ENCODE results near the gene FAM234B. TPM values are rescaled to one million over a fixed set of nuclear protein-coding genes. Genes with fewer than 3 reads are reported as not detected.

Gene FAM234B
- 20.2 and 20.8 TPM in 2 replicates for total RNA-seq (2021)
- long read RNA-seq, full-length matches to known transcripts = 18 of 28 reads
- long read RNA-seq, partial matches to known transcripts = 2 of 28 reads
- long read RNA-seq, other reads (novel, unspliced or antisense) = 8 of 28 reads

GRCh38 chr12:13044002-13044905, at the start of gene FAM234B:
Gene FAM234B (plus strand): TSS chr12:13044381. CDS start chr12:13044404, 23 bp downstream.
- TF ChIP-seq CTCF (conservative IDR thresholded peaks at IDR 0.05) = peak; percentile 57
- no CpG with 5 or more reads among the region's 74 CpGs for WGBS (ENCODE audit: extremely low coverage, insufficient read length, low lambda C conversion rate)
- Histone ChIP-seq H3K23ac (ENCODE audit: insufficient read length, low read depth, low read length) (no peak within 1 kb of the TSS), H3K4me1 (ENCODE audit: insufficient read depth, low read length) (no peaks in the 10 kb centered on the region; the same call in 1 of the 2 replicates), H2BK12ac (ENCODE audit: insufficient read length, low read depth, low read length) (no peak within 1 kb of the TSS), H2BK5ac (ENCODE audit: insufficient read length, low read length) (no peak within 1 kb of the TSS), H4K8ac (replicated peaks; ENCODE audit: insufficient read length, low read depth, low read length) (no peak within 1 kb of the TSS), H2BK120ac (ENCODE audit: low read depth, low read length, poor library complexity, severe bottlenecking) (no peak within 1 kb of the TSS), H3K23me2 (ENCODE audit: insufficient read length, low read depth, low read length, poor library complexity, severe bottlenecking) (peaks cover 3% of the 10 kb centered on the region), H3K4me2 (ENCODE audit: insufficient read depth, insufficient read length, low read length) (peak within 1 kb of the TSS; percentile 80), H2BK15ac (ENCODE audit: low read depth, low read length) (no peak within 1 kb of the TSS), H3K56ac (ENCODE audit: insufficient read length, low read depth, low read length) (no peak within 1 kb of the TSS), H3K4ac (ENCODE audit: low read depth, low read length) (no peak within 1 kb of the TSS), H4K5ac (ENCODE audit: insufficient read length, low read depth, low read length) (no peak within 1 kb of the TSS), H3K27ac (ENCODE audit: insufficient read length, low read depth, low read length) (no peak within 1 kb of the TSS), H3T11ph (ENCODE audit: low read length) (no peak within 1 kb of the TSS), H3K18ac (ENCODE audit: insufficient read length, low read depth, low read length) (peak within 1 kb of the TSS; percentile 29), H2AK5ac (ENCODE audit: insufficient read length, low read length) (no peak within 1 kb of the TSS), H3K79me1 (ENCODE audit: insufficient read depth, low read depth, low read length, poor library complexity, severe bottlenecking) (no peaks in the 10 kb centered on the region), H2BK20ac (ENCODE audit: low read depth, low read length, poor library complexity, severe bottlenecking) (no peak within 1 kb of the TSS), H3K79me2 (ENCODE audit: insufficient read depth, low read length) (no peaks in the 10 kb centered on the region), H3K9ac (ENCODE audit: extremely low read depth, insufficient read length, low read length) (peak within 1 kb of the TSS; percentile 42), H4K20me1 (ENCODE audit: control insufficient read depth, insufficient read depth, insufficient read length) (no peaks in the 10 kb centered on the region), H3K27me3 (ENCODE audit: insufficient read depth, low read length) (no peaks in the 10 kb centered on the region), H2AFZ (ENCODE audit: low read length) (peak within 1 kb of the TSS; percentile 94), H3K9me3 (ENCODE audit: control insufficient read depth, low read depth, low read length) (no peaks in the 10 kb centered on the region), H3K14ac (ENCODE audit: insufficient read depth, low read length) (peak within 1 kb of the TSS; percentile 36; the same call in 1 of the 2 replicates), H4K91ac (ENCODE audit: insufficient read length, low read depth, low read length) (no peak within 1 kb of the TSS)
- peak; percentile 87 for DNase-seq
- Mint-ChIP-seq H3K4me3 (peak within 1 kb of the TSS; percentile 78 to 90), H3K36me3 (ENCODE audit: insufficient read depth in 1 of 3, low read depth in 3 of 3) (peaks cover 0 to 4% (median 0%) of the 10 kb centered on the region in 3 experiments; a peak in 2 of 7 replicates), H3K27me3 (ENCODE audit: low read depth) (peaks cover 15% of the 10 kb centered on the region), H3K9me3 (no peaks in the 10 kb centered on the region), H3K27ac (no peak within 1 kb of the TSS; a peak in 2 of 7 replicates), H3K4me1 (peaks cover 31 to 44% of the 10 kb centered on the region in 2 experiments)
